DOHH2 (cell line): Measurements from ENCODE around the gene PPP3CA.

Experiments
- H3F3A ChIP-seq: fragments of 200-600 bp; sonication (generic), shearing (Covaris generic); 2 replicates; pipeline ENCODE4 v1.6.0; 2016; ENCODE audit warnings: antibody characterized with exemption, mild to moderate bottlenecking; ENCODE audit not compliant: control insufficient read depth, insufficient read depth
- H3K27ac ChIP-seq: fragments of 200-600 bp; sonication (generic); 2 replicates; pipeline ENCODE4 v1.5.1; 2014; ENCODE audit warnings: low read depth, mild to moderate bottlenecking, low read length, moderate library complexity
- H3K27me3 ChIP-seq: fragments of 200-600 bp; sonication (generic); 2 replicates; pipeline ENCODE4 v1.6.1; 2014; ENCODE audit warnings: mild to moderate bottlenecking, low read length, mixed read lengths; ENCODE audit not compliant: control insufficient read depth
- H3K36me3 ChIP-seq: fragments of 200-600 bp; sonication (generic); 2 replicates; pipeline ENCODE4 v1.6.1; 2014; ENCODE audit warnings: mild to moderate bottlenecking, low read length, moderate library complexity, mixed read lengths; ENCODE audit not compliant: control insufficient read depth
- H3K4me1 ChIP-seq: fragments of 200-600 bp; sonication (generic); 2 replicates; pipeline ENCODE4 v1.6.1; 2014; ENCODE audit warnings: mild to moderate bottlenecking, low read length, mixed read lengths; ENCODE audit not compliant: control insufficient read depth
- H3K4me2 ChIP-seq: fragments of 200-600 bp; sonication (generic); 2 replicates; pipeline ENCODE4 v1.6.0; 2014; ENCODE audit warnings: mild to moderate bottlenecking, low read length, moderate library complexity
- H3K4me3 ChIP-seq: fragments of 200-600 bp; sonication (generic); 2 replicates; pipeline ENCODE4 v1.5.1; 2014; ENCODE audit warnings: mild to moderate bottlenecking, low read length, mixed read lengths
- H3K79me2 ChIP-seq: fragments of 200-600 bp; sonication (generic); 2 replicates; pipeline ENCODE4 v1.6.1; 2014; ENCODE audit warnings: mild to moderate bottlenecking, low read length, mixed read lengths; ENCODE audit not compliant: control insufficient read depth
- H3K9me2 ChIP-seq: fragments of 200-600 bp; sonication (generic); replicated peaks from 2 replicates; pipeline ENCODE4 v1.6.1; 2014; ENCODE audit warnings: mild to moderate bottlenecking, low read length, mixed read lengths; ENCODE audit not compliant: control insufficient read depth
- H3K9me3 ChIP-seq: fragments of 200-600 bp; sonication (generic); 2 replicates; pipeline ENCODE4 v1.6.1; 2014; ENCODE audit warnings: antibody characterized with exemption, low read length, mixed read lengths; ENCODE audit not compliant: control insufficient read depth, insufficient read depth
- H4K20me1 ChIP-seq: fragments of 200-600 bp; sonication (generic); 2 replicates; pipeline ENCODE4 v1.6.0; 2014; ENCODE audit warnings: low read depth, mild to moderate bottlenecking, antibody characterized with exemption, low read length, moderate library complexity; ENCODE audit not compliant: control insufficient read depth, insufficient read depth
- EZH2phosphoT487 ChIP-seq: fragments of 200-600 bp; sonication (generic); IDR thresholded peaks from 2 replicates; pipeline ENCODE4 v1.6.1; 2017; ENCODE audit warnings: borderline replicate concordance, mild to moderate bottlenecking, antibody characterized with exemption, low read length, moderate library complexity, mixed read lengths
- TF ChIP-seq, protein P1 (sequence below): fragments of 200-600 bp; sonication (generic); IDR thresholded peaks from one replicate; pipeline ENCODE4 v1.5.1; 2014; ENCODE audit warnings: antibody characterized with exemption, mild to moderate bottlenecking, low read depth, low read length; ENCODE audit not compliant: poor library complexity, severe bottlenecking

Gene PPP3CA

DNA sequence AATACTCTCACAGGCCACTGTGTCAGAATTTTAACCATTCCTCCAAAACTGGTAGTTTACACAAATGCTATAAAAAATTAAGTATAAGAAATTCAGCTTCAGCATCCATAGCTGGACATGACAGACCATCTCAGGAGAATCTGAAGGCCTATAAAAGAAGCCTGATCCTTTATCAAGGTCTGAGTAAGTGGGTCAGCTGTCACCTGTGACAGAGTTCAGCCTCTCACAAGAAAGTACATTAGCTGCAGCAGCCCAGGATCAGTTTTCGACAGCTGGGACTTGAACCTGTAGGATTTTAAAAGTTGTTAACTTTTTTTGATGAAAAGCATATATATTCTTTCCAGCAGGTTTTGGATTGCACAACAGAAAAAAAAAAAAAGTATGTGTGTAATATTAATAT lies 60.7 kb downstream of the PPP3CA start:
- no peaks in the 10 kb centered on the region for H3K9me2 ChIP-seq
- H4K20me1 ChIP-seq = no peaks in the 10 kb centered on the region
- no peak overlapping the region for H3K4me2 ChIP-seq
- no peaks in the 10 kb centered on the region for H3K36me3 ChIP-seq
- no peak overlapping the region for H3K27ac ChIP-seq
- H3K79me2 ChIP-seq = 0 out of 2 replicates have a peak, but pooled peaks cover 3% of the 10 kb centered on the region
- H3K4me1 ChIP-seq = peaks cover 19% of the 10 kb centered on the region
- H3K27me3 ChIP-seq = no peaks in the 10 kb centered on the region
- H3F3A ChIP-seq = no peaks in the 10 kb centered on the region
- H3K9me3 ChIP-seq = no peaks in the 10 kb centered on the region
- TF ChIP-seq EZH2phosphoT487 = no peak
- TF ChIP-seq, protein P1, sequence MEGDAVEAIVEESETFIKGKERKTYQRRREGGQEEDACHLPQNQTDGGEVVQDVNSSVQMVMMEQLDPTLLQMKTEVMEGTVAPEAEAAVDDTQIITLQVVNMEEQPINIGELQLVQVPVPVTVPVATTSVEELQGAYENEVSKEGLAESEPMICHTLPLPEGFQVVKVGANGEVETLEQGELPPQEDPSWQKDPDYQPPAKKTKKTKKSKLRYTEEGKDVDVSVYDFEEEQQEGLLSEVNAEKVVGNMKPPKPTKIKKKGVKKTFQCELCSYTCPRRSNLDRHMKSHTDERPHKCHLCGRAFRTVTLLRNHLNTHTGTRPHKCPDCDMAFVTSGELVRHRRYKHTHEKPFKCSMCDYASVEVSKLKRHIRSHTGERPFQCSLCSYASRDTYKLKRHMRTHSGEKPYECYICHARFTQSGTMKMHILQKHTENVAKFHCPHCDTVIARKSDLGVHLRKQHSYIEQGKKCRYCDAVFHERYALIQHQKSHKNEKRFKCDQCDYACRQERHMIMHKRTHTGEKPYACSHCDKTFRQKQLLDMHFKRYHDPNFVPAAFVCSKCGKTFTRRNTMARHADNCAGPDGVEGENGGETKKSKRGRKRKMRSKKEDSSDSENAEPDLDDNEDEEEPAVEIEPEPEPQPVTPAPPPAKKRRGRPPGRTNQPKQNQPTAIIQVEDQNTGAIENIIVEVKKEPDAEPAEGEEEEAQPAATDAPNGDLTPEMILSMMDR = no peak
- H3K4me3 ChIP-seq = no peak overlapping the region

DNA sequence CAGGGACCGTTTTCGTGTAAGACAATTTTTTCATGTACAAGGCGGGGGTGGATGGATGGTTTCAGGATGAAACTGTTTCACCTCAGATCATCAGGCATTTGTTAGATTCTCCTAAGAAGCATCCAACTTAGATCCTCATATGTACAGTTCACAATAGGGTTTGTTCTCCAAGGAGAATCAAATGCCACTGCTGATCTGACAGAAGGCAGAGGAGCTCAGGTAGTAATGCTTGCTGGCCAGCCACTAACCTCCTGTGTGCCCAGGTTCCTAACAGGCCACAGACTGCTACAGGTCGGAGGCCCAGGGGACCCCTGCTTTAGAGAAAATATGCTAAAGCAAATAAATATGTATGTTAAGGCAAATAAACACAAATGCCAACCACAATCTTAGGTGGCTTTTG lies 61.3 kb downstream of the PPP3CA start:
- no peak overlapping the region for H3K27ac ChIP-seq
- H3K79me2 ChIP-seq = 0 out of 2 replicates have a peak, but pooled peaks cover 3% of the 10 kb centered on the region
- H4K20me1 ChIP-seq = no peaks in the 10 kb centered on the region
- no peak overlapping the region for H3K4me3 ChIP-seq
- no peaks in the 10 kb centered on the region for H3K9me3 ChIP-seq
- H3K4me1 ChIP-seq = peaks cover 19% of the 10 kb centered on the region
- no peaks in the 10 kb centered on the region for H3K9me2 ChIP-seq
- H3K36me3 ChIP-seq = no peaks in the 10 kb centered on the region
- no peaks in the 10 kb centered on the region for H3F3A ChIP-seq
- H3K27me3 ChIP-seq = no peaks in the 10 kb centered on the region
- no peak for TF ChIP-seq EZH2phosphoT487
- TF ChIP-seq, protein P1 = no peak
- no peak overlapping the region for H3K4me2 ChIP-seq

DNA sequence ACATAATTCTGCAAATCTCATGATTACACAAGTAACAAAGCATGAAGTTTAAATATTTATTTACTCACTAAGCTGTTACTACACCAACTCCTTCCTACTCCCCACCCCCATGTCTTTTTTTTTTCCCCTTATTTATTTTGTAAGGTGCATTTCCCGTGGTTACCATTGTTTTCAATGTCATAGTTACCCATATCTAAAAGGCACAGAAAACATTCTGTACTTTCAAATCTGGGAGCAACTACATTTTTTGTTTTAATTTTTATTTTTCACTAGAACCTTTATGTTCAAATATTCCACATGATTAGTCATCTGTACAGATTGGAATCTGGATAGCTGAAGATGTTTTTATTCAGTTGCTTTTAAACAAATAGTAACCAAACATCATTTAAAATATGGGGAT lies 62.8 kb downstream of the PPP3CA start:
- Histone ChIP-seq H3K79me2 (0 out of 2 replicates have a peak, but pooled peaks cover 3% of the 10 kb centered on the region), H3K36me3 (no peaks in the 10 kb centered on the region), H3K4me3 (no peak overlapping the region), H3K27ac (no peak overlapping the region), H4K20me1 (no peaks in the 10 kb centered on the region), H3K9me3 (no peaks in the 10 kb centered on the region), H3K4me2 (no peak overlapping the region), H3K9me2 (no peaks in the 10 kb centered on the region), H3K27me3 (no peaks in the 10 kb centered on the region), H3K4me1 (peaks cover 26% of the 10 kb centered on the region), H3F3A (no peaks in the 10 kb centered on the region)
- no peak for TF ChIP-seq EZH2phosphoT487
- TF ChIP-seq, protein P1 = no peak
